GM12878 (cell line): ENCODE data around the gene NARF. TPM values are rescaled to one million over a fixed set of nuclear protein-coding genes. Genes with fewer than 3 reads are reported as not detected.
A peak's percentile ranks its signal among the peaks of the same experiment; 100 is the strongest.

ENCODE experiments used
- ATF7 ChIP-seq: fragments of 450-650 bp; IDR thresholded peaks from 2 replicates; pipeline ENCODE4 v1.6.1; 2016; ENCODE audit warnings: low read depth, mild to moderate bottlenecking
- BACH1 ChIP-seq: fragments of 450-650 bp; IDR thresholded peaks from 2 replicates; pipeline ENCODE4 v1.6.1; 2017; ENCODE audit warnings: mild to moderate bottlenecking, borderline replicate concordance
- CBFB ChIP-seq: IDR thresholded peaks from 2 replicates; pipeline ENCODE4 v1.6.1; 2016; ENCODE audit warnings: antibody characterized with exemption, low read depth
- CREB1 ChIP-seq: IDR thresholded peaks from 2 replicates; pipeline ENCODE4 v1.6.1; 2012; ENCODE audit warnings: low read depth, mild to moderate bottlenecking, inconsistent platforms
- EZH2 ChIP-seq: IDR thresholded peaks from 2 replicates; pipeline ENCODE4 v1.6.1; 2012; ENCODE audit warnings: low read depth, mild to moderate bottlenecking, control low read depth, inconsistent platforms, low read length, borderline replicate concordance; ENCODE audit not compliant: control insufficient read depth
- HDAC6 ChIP-seq: fragments of 200-600 bp; sonication (generic); IDR thresholded peaks from one replicate; pipeline ENCODE4 v1.8.0; 2017; ENCODE audit warnings: antibody characterized with exemption; ENCODE audit not compliant: unreplicated experiment
- MLLT1 ChIP-seq: fragments of 450-650 bp; IDR thresholded peaks from 2 replicates; pipeline ENCODE4 v1.6.1; 2016; ENCODE audit warnings: mild to moderate bottlenecking
- MYC ChIP-seq: IDR thresholded peaks from 2 replicates; pipeline ENCODE4 v1.6.1; 2011; ENCODE audit warnings: mild to moderate bottlenecking, low read length, moderate library complexity, inconsistent platforms; ENCODE audit not compliant: insufficient read depth, insufficient replicate concordance, insufficient read length, severe bottlenecking
- NBN ChIP-seq: fragments of 450-650 bp; IDR thresholded peaks from 2 replicates; pipeline ENCODE4 v1.6.1; 2016
- PBX3 ChIP-seq: IDR thresholded peaks from 2 replicates; pipeline ENCODE4 v1.6.1; 2011; ENCODE audit warnings: mild to moderate bottlenecking, low read depth, low read length, moderate library complexity; ENCODE audit not compliant: insufficient replicate concordance
- POLR2A ChIP-seq: IDR thresholded peaks from 2 replicates; pipeline ENCODE4 v1.6.1; 2011; ENCODE audit warnings: low read depth, mild to moderate bottlenecking, low read length
- POLR2AphosphoS5 ChIP-seq: IDR thresholded peaks from 2 replicates; pipeline ENCODE4 v1.6.1; 2011; ENCODE audit warnings: mild to moderate bottlenecking, low read length, inconsistent platforms
- RB1 ChIP-seq: fragments of 450-650 bp; formaldehyde crosslinking; IDR thresholded peaks from 2 replicates; pipeline ENCODE4 v1.6.1; 2017; ENCODE audit warnings: mild to moderate bottlenecking, borderline replicate concordance
- RFX5 ChIP-seq: IDR thresholded peaks from 2 replicates; pipeline ENCODE4 v1.6.1; 2011; ENCODE audit warnings: low read depth, low read length, improper control_type of control experiment
- RUNX3 ChIP-seq: IDR thresholded peaks from 2 replicates; pipeline ENCODE4 v1.6.1; 2012; ENCODE audit warnings: low read length, inconsistent platforms
- SMAD5 ChIP-seq: IDR thresholded peaks from 2 replicates; pipeline ENCODE4 v1.6.1; 2016; ENCODE audit warnings: antibody characterized with exemption, low read depth
- SP1 ChIP-seq: IDR thresholded peaks from one replicate; pipeline ENCODE4 v1.6.1; 2011; ENCODE audit warnings: low read depth, low read length
- SRF ChIP-seq, 2 experiments: IDR thresholded peaks; 2 replicates each; pipeline ENCODE4 v1.6.1; 2011; ENCODE audit warnings: low read depth in 2 of 2, low read length in 2 of 2, mild to moderate bottlenecking in 1 of 2, moderate library complexity in 1 of 2
- STAT1 ChIP-seq: fragments of 450-650 bp; conservative IDR thresholded peaks from 2 replicates; pipeline ENCODE4 v1.6.1; 2014; ENCODE audit warnings: antibody characterized with exemption, mild to moderate bottlenecking
- YBX1 ChIP-seq: fragments of 450-650 bp; IDR thresholded peaks from 2 replicates; pipeline ENCODE4 v1.6.1; 2016; ENCODE audit warnings: antibody characterized with exemption
- ZNF207 ChIP-seq: fragments of 450-650 bp; IDR thresholded peaks from 2 replicates; pipeline ENCODE4 v1.6.1; 2014; ENCODE audit warnings: antibody characterized with exemption, mild to moderate bottlenecking, borderline replicate concordance
- ZNF622 ChIP-seq: fragments of 450-650 bp; IDR thresholded peaks from 2 replicates; pipeline ENCODE4 v1.6.1; 2017; ENCODE audit warnings: mild to moderate bottlenecking, inconsistent platforms
- ZSCAN29 ChIP-seq: fragments of 450-650 bp; IDR thresholded peaks from 2 replicates; pipeline ENCODE4 v1.6.1; 2017; ENCODE audit warnings: mild to moderate bottlenecking, moderate library complexity
- polyA plus RNA-seq, 11 experiments: library from polyadenylated mRNA; depleted of rRNA in 4 of 11; unstranded in 6 of 11; stranded (reverse) in 5 of 11; fragments of >200 nt; fragmentation: Nextera tagmentation in 4 of 11; fragmentation: Illumina TruSeq in 1 of 11; extraction: Ambion mirVana in 4 of 11; extraction: Trizol in 1 of 11; gene quantifications; 1 replicate in 1 of 11; 2 replicates in 10 of 11; pipeline versions ENCODE4 v1.2.1 to v1.2.3, GENCODE V29; 2011 to 2016; ENCODE audit warnings: inconsistent platforms in 2 of 11, missing spikeins in 2 of 11, low read depth in 1 of 11
- total RNA-seq, 4 experiments: library from RNA; depleted of rRNA in 3 of 4; stranded (reverse); fragments of >200 nt in 3 of 4; fragmentation: Illumina TruSeq in 1 of 4; extraction: Trizol in 1 of 4; gene quantifications; 2 replicates each; pipeline versions ENCODE4 v1.2.1 to v1.2.3, GENCODE V29; 2013 to 2021
- TF ChIP-seq, protein P1 (sequence below): fragments of 450-650 bp; IDR thresholded peaks from 2 replicates; pipeline ENCODE4 v1.6.1; 2016; ENCODE audit warnings: mild to moderate bottlenecking, moderate library complexity, borderline replicate concordance
- TF ChIP-seq, protein P2 (sequence below): IDR thresholded peaks from 2 replicates; pipeline ENCODE4 v1.6.1; 2012; ENCODE audit warnings: low read depth, low read length, improper control_type of control experiment

The NARF gene
- total and polyA plus RNA-seq, 10 of the 15 experiments (the other 5 are each of a cell fraction or from before 2014, with no cell fraction given): 16.7 to 126 (median 47.5) TPM

DNA sequence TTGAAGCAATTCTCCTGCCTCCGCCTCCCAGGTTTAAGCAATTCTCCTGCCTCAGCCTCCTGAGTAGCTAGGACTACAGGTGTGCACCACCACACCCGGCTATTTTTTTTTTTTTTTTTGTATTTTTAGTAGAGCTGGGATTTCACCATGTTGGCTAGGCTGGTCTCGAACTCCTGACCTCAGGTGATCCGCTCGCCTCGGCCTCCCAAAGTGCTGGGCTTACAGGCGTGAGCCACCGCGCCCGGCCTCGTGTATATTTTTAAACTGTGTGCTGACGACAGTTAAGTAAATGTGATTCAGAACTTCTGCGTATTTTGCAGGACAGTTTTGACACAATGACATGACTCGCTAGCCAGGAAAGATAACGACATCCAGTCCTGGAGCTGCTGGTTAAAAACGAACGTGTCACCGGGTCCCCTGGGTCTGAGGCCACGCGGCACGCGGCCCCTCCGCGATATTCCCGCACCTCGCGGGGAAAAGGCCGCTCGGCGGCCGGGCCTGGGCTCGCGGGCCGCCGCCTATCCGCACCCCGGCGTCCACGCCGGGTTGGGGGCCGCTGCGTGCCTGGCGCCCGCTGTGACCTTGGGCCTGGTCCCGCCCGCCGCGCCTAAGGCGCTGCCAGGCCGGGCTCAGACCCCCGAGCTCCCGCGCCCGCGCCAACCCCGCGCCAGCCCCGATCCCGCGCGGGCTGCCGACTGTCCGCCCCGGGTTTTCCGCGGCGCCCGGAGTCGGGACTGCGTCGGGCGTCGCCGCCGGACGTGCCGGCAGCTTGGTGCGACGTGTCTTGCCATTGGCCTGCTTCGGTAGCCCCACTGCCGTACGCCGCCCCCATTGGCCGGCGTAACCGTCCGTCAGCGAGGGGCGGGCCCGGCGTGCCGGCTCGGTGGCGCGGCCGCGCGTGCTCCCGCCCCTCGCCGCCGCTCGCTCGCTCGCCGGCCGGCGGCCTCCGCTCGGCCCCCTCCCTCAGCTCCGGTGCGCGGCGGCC, 60.6 kb downstream of the NARF start, which contains the start of gene FOXK2 (continued):
- TF ChIP-seq, protein P1, sequence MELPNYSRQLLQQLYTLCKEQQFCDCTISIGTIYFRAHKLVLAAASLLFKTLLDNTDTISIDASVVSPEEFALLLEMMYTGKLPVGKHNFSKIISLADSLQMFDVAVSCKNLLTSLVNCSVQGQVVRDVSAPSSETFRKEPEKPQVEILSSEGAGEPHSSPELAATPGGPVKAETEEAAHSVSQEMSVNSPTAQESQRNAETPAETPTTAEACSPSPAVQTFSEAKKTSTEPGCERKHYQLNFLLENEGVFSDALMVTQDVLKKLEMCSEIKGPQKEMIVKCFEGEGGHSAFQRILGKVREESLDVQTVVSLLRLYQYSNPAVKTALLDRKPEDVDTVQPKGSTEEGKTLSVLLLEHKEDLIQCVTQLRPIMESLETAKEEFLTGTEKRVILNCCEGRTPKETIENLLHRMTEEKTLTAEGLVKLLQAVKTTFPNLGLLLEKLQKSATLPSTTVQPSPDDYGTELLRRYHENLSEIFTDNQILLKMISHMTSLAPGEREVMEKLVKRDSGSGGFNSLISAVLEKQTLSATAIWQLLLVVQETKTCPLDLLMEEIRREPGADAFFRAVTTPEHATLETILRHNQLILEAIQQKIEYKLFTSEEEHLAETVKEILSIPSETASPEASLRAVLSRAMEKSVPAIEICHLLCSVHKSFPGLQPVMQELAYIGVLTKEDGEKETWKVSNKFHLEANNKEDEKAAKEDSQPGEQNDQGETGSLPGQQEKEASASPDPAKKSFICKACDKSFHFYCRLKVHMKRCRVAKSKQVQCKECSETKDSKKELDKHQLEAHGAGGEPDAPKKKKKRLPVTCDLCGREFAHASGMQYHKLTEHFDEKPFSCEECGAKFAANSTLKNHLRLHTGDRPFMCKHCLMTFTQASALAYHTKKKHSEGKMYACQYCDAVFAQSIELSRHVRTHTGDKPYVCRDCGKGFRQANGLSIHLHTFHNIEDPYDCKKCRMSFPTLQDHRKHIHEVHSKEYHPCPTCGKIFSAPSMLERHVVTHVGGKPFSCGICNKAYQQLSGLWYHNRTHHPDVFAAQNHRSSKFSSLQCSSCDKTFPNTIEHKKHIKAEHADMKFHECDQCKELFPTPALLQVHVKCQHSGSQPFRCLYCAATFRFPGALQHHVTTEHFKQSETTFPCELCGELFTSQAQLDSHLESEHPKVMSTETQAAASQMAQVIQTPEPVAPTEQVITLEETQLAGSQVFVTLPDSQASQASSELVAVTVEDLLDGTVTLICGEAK: 0 out of 2 replicates have a peak, but pooled peaks have one; percentile 15
- TF ChIP-seq SMAD5 (no peak), CREB1 (peak; percentile 80), RB1 (peak; percentile 98), ATF7 (no peak), NBN (0 out of 2 replicates have a peak, but pooled peaks have one; percentile 43), YBX1 (no peak), STAT1 (0 out of 2 replicates have a peak, but pooled peaks have one; percentile 78), MYC (peak; percentile 81), RFX5 (no peak), ZNF622 (no peak), HDAC6 (no peak), BACH1 (peak; percentile 98), PBX3 (peak; percentile 94), CBFB (0 out of 2 replicates have a peak, but pooled peaks have one; percentile 51), POLR2A (peak; percentile 55), SP1 (peak; percentile 97), ZSCAN29 (peak; percentile 88), ZNF207 (peak; percentile 38; the same call in 1 of the 2 replicates), EZH2 (no peak), POLR2AphosphoS5 (peak; percentile 47; the same call in 1 of the 2 replicates), RUNX3 (peak; percentile 17; the same call in 1 of the 2 replicates), MLLT1 (peak; percentile 70), SRF (IDR thresholded peaks at IDR 0.05; ENCODE audit: low read depth in 2 of 2, low read length in 2 of 2) (no peak)
- TF ChIP-seq, protein P2, sequence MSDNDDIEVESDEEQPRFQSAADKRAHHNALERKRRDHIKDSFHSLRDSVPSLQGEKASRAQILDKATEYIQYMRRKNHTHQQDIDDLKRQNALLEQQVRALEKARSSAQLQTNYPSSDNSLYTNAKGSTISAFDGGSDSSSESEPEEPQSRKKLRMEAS: peak; percentile 18; the same call in 1 of the 2 replicates
